C4-2B (cell line): ENCODE measurements around the gene RNF113A.

Experiments used
- CTCF ChIP-seq: fragments of 450-650 bp; conservative IDR thresholded peaks from 2 replicates; pipeline ENCODE4 v1.5.1; 2017; ENCODE audit warnings: mild to moderate bottlenecking
- ZFX ChIP-seq: fragments of 450-650 bp; IDR thresholded peaks from 2 replicates; pipeline ENCODE4 v1.6.1; 2017

- TF ChIP-seq CTCF (no peak), ZFX (no peak)
Measured at GRCh38 chrX:119919835-119920585, 48.5 kb upstream of the RNF113A start.
